Keratinocyte (primary cell): ENCODE results near the gene NGLY1. TPM values are rescaled to one million over a fixed set of nuclear protein-coding genes. Genes with fewer than 3 reads are reported as not detected.

Source experiments
- DNase-seq: peaks from one replicate; pipeline ENCODE4 v3.0.0-alpha.2; 2011; ENCODE audit warnings: low read depth, missing footprints, low spot score
- FAIRE-seq: peaks from 2 replicates; lab custom pipeline; 2011; peaks lifted over from hg19 to GRCh38; lab: Jason Lieb, UNC
- H2AFZ ChIP-seq: 2 replicates; pipeline ENCODE4 v1.6.0; 2012; ENCODE audit warnings: low read length, control low read depth, inconsistent platforms; ENCODE audit not compliant: control insufficient read depth
- H3K27ac ChIP-seq: 2 replicates; pipeline ENCODE4 v1.5.1; 2011; ENCODE audit warnings: low read length; ENCODE audit not compliant: control insufficient read depth, insufficient read depth
- H3K27me3 ChIP-seq: 3 replicates; pipeline ENCODE4 v1.6.0; 2011; ENCODE audit warnings: low read length; ENCODE audit not compliant: control insufficient read depth, insufficient read depth; ENCODE audit errors: extremely low read depth
- H3K36me3 ChIP-seq, 2 experiments: 2 replicates in 1 of 2; 3 replicates in 1 of 2; pipeline ENCODE4 v1.5.1; 2011; ENCODE audit warnings: low read length in 2 of 2, mild to moderate bottlenecking in 1 of 2; ENCODE audit not compliant: control insufficient read depth in 2 of 2, insufficient read depth in 2 of 2; ENCODE audit errors: extremely low read depth in 1 of 2
- H3K4me1 ChIP-seq: 3 replicates; pipeline ENCODE4 v1.5.1; 2011; ENCODE audit warnings: low read length; ENCODE audit not compliant: control insufficient read depth, insufficient read depth; ENCODE audit errors: extremely low read depth
- H3K4me2 ChIP-seq: 3 replicates; pipeline ENCODE4 v1.6.0; 2011; ENCODE audit warnings: low read depth, low read length; ENCODE audit not compliant: control insufficient read depth, insufficient read depth; ENCODE audit errors: extremely low read depth
- H3K4me3 ChIP-seq, 3 experiments: fragments of 200-600 bp in 1 of 3; sonication (generic) in 1 of 3; 2 replicates in 2 of 3; 3 replicates in 1 of 3; pipeline ENCODE4 v1.5.1; 2011 to 2016; ENCODE audit warnings: low read length in 3 of 3, mild to moderate bottlenecking in 3 of 3, control low read depth in 2 of 3, inconsistent platforms in 1 of 3, low read depth in 1 of 3, mixed read lengths in 1 of 3, mixed run types in 1 of 3, moderate library complexity in 1 of 3; ENCODE audit not compliant: control insufficient read depth in 2 of 3, insufficient read depth in 2 of 3; ENCODE audit errors: extremely low read depth in 1 of 3
- H3K79me2 ChIP-seq: 2 replicates; pipeline ENCODE4 v1.6.0; 2012; ENCODE audit warnings: low read length; ENCODE audit not compliant: control insufficient read depth, insufficient read depth
- H3K9ac ChIP-seq: 3 replicates; pipeline ENCODE4 v1.6.0; 2011; ENCODE audit warnings: low read length; ENCODE audit not compliant: control insufficient read depth, insufficient read depth; ENCODE audit errors: extremely low read depth
- H3K9me1 ChIP-seq: 3 replicates; pipeline ENCODE4 v1.6.0; 2011; ENCODE audit warnings: low read length; ENCODE audit not compliant: control insufficient read depth, insufficient read depth; ENCODE audit errors: extremely low read depth
- H3K9me3 ChIP-seq: 2 replicates; pipeline ENCODE4 v1.5.1; 2012; ENCODE audit warnings: low read depth, low read length; ENCODE audit not compliant: control insufficient read depth
- H4K20me1 ChIP-seq: 3 replicates; pipeline ENCODE4 v1.6.0; 2011; ENCODE audit warnings: low read length; ENCODE audit not compliant: control insufficient read depth, insufficient read depth; ENCODE audit errors: extremely low read depth
- CTCF ChIP-seq, 3 experiments: IDR thresholded peaks in 1 of 3; conservative IDR thresholded peaks in 1 of 3; optimal IDR thresholded peaks in 1 of 3; 2 replicates in 2 of 3; 3 replicates in 1 of 3; pipeline versions ENCODE3 to v1.5.1; 2011; ENCODE audit warnings: low read length in 3 of 3, mild to moderate bottlenecking in 3 of 3, moderate library complexity in 2 of 3, control low read depth in 1 of 3, inconsistent platforms in 1 of 3; ENCODE audit not compliant: insufficient read depth in 2 of 3; ENCODE audit errors: extremely low read depth in 1 of 3
- EZH2 ChIP-seq: IDR thresholded peaks from one replicate; pipeline ENCODE4 v1.6.1; 2012; ENCODE audit warnings: inconsistent platforms, mild to moderate bottlenecking, low read length, moderate library complexity
- dilution Hi-C: fragments of 300-500 bp; cut with MboI; formaldehyde crosslinking; loops from one replicate; pipeline ENCODE4 v1.7.0; 2020; ENCODE audit warnings: low sequenced_read_pairs; ENCODE audit not compliant: extremely low pct_ligation_motif_present
- polyA plus RNA-seq, 5 experiments: library from polyadenylated mRNA; depleted of rRNA in 3 of 5; stranded (reverse) in 3 of 5; stranded (forward) in 1 of 5; unstranded in 1 of 5; fragments of >200 nt; gene quantifications; 1 replicate in 1 of 5; 2 replicates in 3 of 5; 3 replicates in 1 of 5; pipeline versions ENCODE4 v1.2.1 to v1.2.3, GENCODE V29; 2011 to 2012; ENCODE audit warnings: missing spikeins in 2 of 5, low read depth in 1 of 5, low replicate concordance in 1 of 5

NGLY1 gene
- polyA plus RNA-seq, 1 donor (not counting 4 experiments of a cell fraction or from before 2014, with no cell fraction given): 19.5 TPM

GRCh38 chr3:25801786-25802185 is 18.5 kb upstream of the NGLY1 start:
- FAIRE-seq (no peak), DNase-seq (no peak)
- Histone ChIP-seq H3K4me1 (no peaks in the 10 kb centered on the region), H2AFZ (no peak overlapping the region), H3K9ac (no peak overlapping the region), H3K27ac (no peak overlapping the region), H3K9me3 (no peaks in the 10 kb centered on the region), H3K9me1 (no peaks in the 10 kb centered on the region), H3K27me3 (no peaks in the 10 kb centered on the region), H3K4me2 (no peak overlapping the region), H3K36me3 (no peaks in the 10 kb centered on the region), H3K79me2 (no peaks in the 10 kb centered on the region), H4K20me1 (no peaks in the 10 kb centered on the region), H3K4me3 (no peak overlapping the region)
- no peak for TF ChIP-seq CTCF (optimal IDR thresholded peaks at IDR 0.05 in 1 of 3, IDR thresholded peaks at IDR 0.05 in 1 of 3, conservative IDR thresholded peaks at IDR 0.05 in 1 of 3; ENCODE audit: extremely low read depth in 1 of 3, insufficient read depth in 2 of 3, low read length in 3 of 3)
- no peak for TF ChIP-seq EZH2
- dilution Hi-C loops: no loop called here

GRCh38 chr3:25789596-25790556 is 6.6 kb upstream of the NGLY1 start, which contains the start of gene OXSM:
OXSM (plus strand) TSS chr3:25790090; CDS start chr3:25791021, 931 bp downstream.
- Histone ChIP-seq H3K27ac (peak within 1 kb of the TSS; percentile 86), H3K27me3 (no peaks in the 10 kb centered on the region), H3K9ac (peak within 1 kb of the TSS; percentile 88), H2AFZ (peak within 1 kb of the TSS; percentile 88), H3K36me3 (no peaks in the 10 kb centered on the region), H3K4me2 (peak within 1 kb of the TSS; percentile 91), H3K9me3 (no peaks in the 10 kb centered on the region), H3K4me1 (no peaks in the 10 kb centered on the region), H4K20me1 (no peaks in the 10 kb centered on the region), H3K4me3 (peak within 1 kb of the TSS; percentile 57 to 94 (median 72)), H3K79me2 (peaks cover 5% of the 10 kb centered on the region), H3K9me1 (no peaks in the 10 kb centered on the region)
- TF ChIP-seq CTCF (optimal IDR thresholded peaks at IDR 0.05 in 1 of 3, IDR thresholded peaks at IDR 0.05 in 1 of 3, conservative IDR thresholded peaks at IDR 0.05 in 1 of 3; ENCODE audit: extremely low read depth in 1 of 3, insufficient read depth in 2 of 3, low read length in 3 of 3): no peak
- dilution Hi-C loops: no loop called here
- peak; percentile 28 for DNase-seq
- FAIRE-seq: peak; percentile 88
